Prostate gland (tissue), 2 donors: ENCODE data around the gene POT1. TPM values are rescaled to one million over a fixed set of nuclear protein-coding genes. Genes with fewer than 3 reads are reported as not detected.

Source experiments
- DNase-seq: peaks from one replicate; pipeline ENCODE4 v3.0.0-alpha.2; 2019; ENCODE audit warnings: low spot score
- H3K27ac ChIP-seq, 2 donors: fragments of 200-600 bp; sonication (generic); 2 replicates each; pipeline ENCODE4 v1.5.1; 2017 to 2019
- H3K27me3 ChIP-seq: fragments of 200-600 bp; sonication (generic); replicated peaks from 2 replicates; pipeline ENCODE4 v1.5.1; 2019; ENCODE audit not compliant: insufficient read depth
- H3K36me3 ChIP-seq, 2 donors: fragments of 200-600 bp; sonication (generic); 1 replicate in 1 of 2; 2 replicates in 1 of 2; pipeline versions ENCODE4 v1.5.1 to v1.8.1; 2017 to 2019
- H3K4me1 ChIP-seq: fragments of 200-600 bp; sonication (generic); replicated peaks from 2 replicates; pipeline ENCODE4 v1.5.1; 2019
- H3K4me3 ChIP-seq, 2 donors: fragments of 200-600 bp; sonication (generic); 2 replicates each; pipeline ENCODE4 v1.5.1; 2017 to 2019
- H3K9me3 ChIP-seq: fragments of 200-600 bp; sonication (generic); 2 replicates; pipeline ENCODE4 v1.5.1; 2017
- CTCF ChIP-seq, 4 experiments: fragments of 200-600 bp in 2 of 4; fragments of 450-650 bp in 2 of 4; sonication (generic) in 2 of 4; IDR thresholded peaks; 1 replicate in 3 of 4; 2 replicates in 1 of 4; pipeline ENCODE4 v1.5.1; 2016 to 2019; ENCODE audit warnings: antibody characterized with exemption in 4 of 4, mild to moderate bottlenecking in 2 of 4, moderate library complexity in 2 of 4
- POLR2A ChIP-seq: fragments of 450-650 bp; IDR thresholded peaks from one replicate; pipeline ENCODE4 v1.6.1; 2016; ENCODE audit warnings: antibody characterized with exemption, mild to moderate bottlenecking
- POLR2AphosphoS5 ChIP-seq: sonication (generic); formaldehyde crosslinking; IDR thresholded peaks from one replicate; pipeline ENCODE4 v1.6.1; 2017; ENCODE audit warnings: antibody characterized with exemption
- WGBS: methylation state at CpG from one replicate; pipeline ENCODE4 v1.1.5; 2018; 5-methylcytosine and 5-hydroxymethylcytosine counted together
- intact Hi-C: fragments of 100-400 bp; cut with DNase I; formaldehyde crosslinking; loops from one replicate; pipeline ENCODE4 v1.14.2; 2022
- total RNA-seq, 2 donors: library from RNA; depleted of rRNA; stranded (reverse); fragments of >200 nt; gene quantifications; one replicate each; pipeline ENCODE4 v1.1.0, GENCODE V29; 2016

The POT1 gene
- total RNA-seq, 2 donors from 2014 or later, result 16.9 to 39.5 TPM

- DNase-seq, result no peak
- Histone ChIP-seq H3K4me3 (no peak overlapping the region), H3K4me1 (no peaks in the 10 kb centered on the region), H3K36me3 (no peaks in the 10 kb centered on the region), H3K9me3 (no peaks in the 10 kb centered on the region), H3K27me3 (no peaks in the 10 kb centered on the region), H3K27ac (no peak overlapping the region)
- TF ChIP-seq CTCF (IDR thresholded peaks at IDR 0.05) (no peak), POLR2A (no peak), POLR2AphosphoS5 (no peak)
- intact Hi-C loops, result no loop called here
- WGBS, result 72% methylated on average over 1 of the region's 1 CpG
These were observed 22.1 kb downstream of the POT1 start for GRCh38 chr7:124907490-124907889.

GRCh38 chr7:124898531-124898930 is 31.1 kb downstream of the POT1 start:
- no peaks in the 10 kb centered on the region for H3K27me3 ChIP-seq
- H3K27ac ChIP-seq, result no peak overlapping the region
- no peaks in the 10 kb centered on the region for H3K9me3 ChIP-seq
- H3K4me3 ChIP-seq, result no peak overlapping the region
- H3K4me1 ChIP-seq, result no peaks in the 10 kb centered on the region
- intact Hi-C loops, result no loop called here
- TF ChIP-seq POLR2A, result no peak
- TF ChIP-seq POLR2AphosphoS5, result no peak
- TF ChIP-seq CTCF (IDR thresholded peaks at IDR 0.05), result no peak
- WGBS, result 91% methylated on average over 1 of the region's 1 CpG
- no peaks in the 10 kb centered on the region for H3K36me3 ChIP-seq
- DNase-seq, result no peak

GRCh38 chr7:124896001-124896400 is 33.6 kb downstream of the POT1 start:
- 98% methylated on average over 3 of the region's 3 CpGs for WGBS
- Histone ChIP-seq H3K36me3 (no peaks in the 10 kb centered on the region), H3K4me3 (no peak overlapping the region), H3K27me3 (no peaks in the 10 kb centered on the region), H3K4me1 (no peaks in the 10 kb centered on the region), H3K9me3 (no peaks in the 10 kb centered on the region), H3K27ac (no peak overlapping the region)
- TF ChIP-seq CTCF (IDR thresholded peaks at IDR 0.05), result no peak
- no peak for TF ChIP-seq POLR2A
- no peak for TF ChIP-seq POLR2AphosphoS5
- DNase-seq, result no peak
- intact Hi-C loops, result no loop called here

GRCh38 chr7:124893140-124893827 is 36.3 kb downstream of the POT1 start:
- H3K4me3 ChIP-seq, result no peak overlapping the region
- no peaks in the 10 kb centered on the region for H3K4me1 ChIP-seq
- no peak overlapping the region for H3K27ac ChIP-seq
- intact Hi-C loops, result no loop called here
- 81% methylated on average over 1 of the region's 1 CpG for WGBS
- no peak for DNase-seq
- H3K27me3 ChIP-seq, result no peaks in the 10 kb centered on the region
- no peaks in the 10 kb centered on the region for H3K9me3 ChIP-seq
- no peaks in the 10 kb centered on the region for H3K36me3 ChIP-seq
- TF ChIP-seq POLR2AphosphoS5 (no peak), POLR2A (no peak), CTCF (IDR thresholded peaks at IDR 0.05) (no peak)

GRCh38 chr7:124887247-124887646 is 42.4 kb downstream of the POT1 start:
- no peaks in the 10 kb centered on the region for H3K36me3 ChIP-seq
- H3K9me3 ChIP-seq, result no peaks in the 10 kb centered on the region
- TF ChIP-seq POLR2A, result no peak
- no peak for TF ChIP-seq CTCF (IDR thresholded peaks at IDR 0.05)
- TF ChIP-seq POLR2AphosphoS5, result no peak
- 84% methylated on average over 3 of the region's 3 CpGs for WGBS
- H3K27me3 ChIP-seq, result no peaks in the 10 kb centered on the region
- no peak overlapping the region for H3K4me3 ChIP-seq
- H3K4me1 ChIP-seq, result no peaks in the 10 kb centered on the region
- intact Hi-C loops, result no loop called here
- no peak for DNase-seq
- H3K27ac ChIP-seq, result no peak overlapping the region
